Measurements from ENCODE around the gene ISCA1.

ISCA1 gene

GRCh38 chr9:86279839-86280238 lies 2.5 kb downstream of the ISCA1 start:
- H3K9me3 Mint-ChIP-seq: no peaks in the 10 kb centered on the region
- peaks cover 25 to 49% of the 10 kb centered on the region in 2 donors for H3K4me1 Mint-ChIP-seq (ENCODE audit: low read depth in 2 of 2)
- no peak overlapping the region for H3K27ac Mint-ChIP-seq
- DNase-seq (no peak), ATAC-seq (replicated peaks) (no peak)
- peak overlapping the region; percentile 0 to 67 for H3K4me3 Mint-ChIP-seq
- H3K36me3 Mint-ChIP-seq (ENCODE audit: insufficient read depth): peaks cover 46% of the 10 kb centered on the region
- H3K27me3 Mint-ChIP-seq: no peaks in the 10 kb centered on the region

DNA sequence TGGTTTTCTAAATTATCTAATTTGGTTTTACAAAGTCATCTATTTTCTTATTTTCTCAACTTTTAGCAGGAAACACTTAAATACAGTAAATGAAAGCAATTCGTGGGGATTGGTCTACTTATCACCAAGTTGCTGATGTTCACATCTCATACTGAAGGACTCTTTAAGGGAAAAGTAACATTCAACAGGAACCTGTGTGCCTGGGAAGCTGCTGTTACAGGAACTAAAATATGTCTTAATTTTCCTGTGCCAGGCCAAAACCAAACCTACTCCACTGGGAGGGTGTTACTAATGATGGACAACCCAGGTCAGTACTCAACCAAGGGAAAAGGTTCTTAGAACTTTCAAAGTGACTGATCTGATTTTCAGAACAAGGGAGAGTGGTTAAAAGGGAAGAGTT lies 5.3 kb downstream of the ISCA1 start:
- Mint-ChIP-seq H3K4me1 (ENCODE audit: low read depth in 2 of 2) (peaks cover 22 to 46% of the 10 kb centered on the region in 2 donors), H3K4me3 (no peak overlapping the region), H3K36me3 (ENCODE audit: insufficient read depth) (peaks cover 42% of the 10 kb centered on the region), H3K27ac (no peak overlapping the region), H3K27me3 (no peaks in the 10 kb centered on the region), H3K9me3 (no peaks in the 10 kb centered on the region)
- DNase-seq: no peak
- no peak for ATAC-seq (replicated peaks)

- H3K36me3 Mint-ChIP-seq (ENCODE audit: insufficient read depth): peaks cover 46% of the 10 kb centered on the region
- peaks cover 20 to 40% of the 10 kb centered on the region in 2 donors for H3K4me1 Mint-ChIP-seq (ENCODE audit: low read depth in 2 of 2)
These were observed 6.4 kb downstream of the ISCA1 start for GRCh38 chr9:86275962-86276361.

DNA sequence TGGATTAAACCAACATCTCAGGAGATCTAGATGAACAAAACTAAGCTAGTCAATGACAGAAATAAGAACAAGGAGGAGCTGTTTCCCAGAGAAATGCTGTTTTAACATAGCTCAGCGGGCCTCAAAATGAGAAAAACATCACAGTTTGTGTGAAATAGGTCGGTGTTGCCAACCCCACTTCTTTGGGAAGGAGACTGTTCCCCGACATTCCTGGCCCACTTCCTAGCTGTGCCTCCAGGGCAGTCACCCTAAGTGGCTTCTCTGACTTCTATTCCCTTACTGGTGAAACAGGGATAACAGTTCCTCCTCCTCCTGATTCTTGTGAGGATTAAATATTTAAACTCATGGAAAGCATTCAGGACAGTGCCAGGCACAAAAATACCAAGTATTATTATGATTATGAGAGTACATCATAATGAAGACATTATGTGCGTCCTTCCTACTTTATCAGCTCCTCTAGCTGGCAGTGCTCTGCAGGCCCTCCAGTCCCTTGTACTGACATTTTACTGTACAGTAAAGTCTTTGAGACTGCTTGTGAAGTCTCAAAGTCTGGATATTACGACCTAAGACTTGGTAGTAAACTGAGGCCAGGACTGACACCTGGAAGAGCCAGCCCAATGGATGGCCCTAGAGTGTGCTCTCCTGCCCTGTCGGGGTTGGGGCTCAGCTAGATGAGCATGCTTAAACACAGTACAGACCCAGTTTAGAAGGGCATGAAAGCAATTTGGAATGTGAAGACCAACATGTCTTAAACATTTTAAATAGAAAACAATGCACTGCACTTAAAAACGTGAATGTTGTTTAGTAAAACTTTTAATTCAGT lies 7.3 kb downstream of the ISCA1 start:
- Mint-ChIP-seq H3K27ac (peak overlapping the region; percentile 29 to 58), H3K27me3 (no peaks in the 10 kb centered on the region), H3K4me1 (ENCODE audit: low read depth in 2 of 2) (peaks cover 18 to 35% of the 10 kb centered on the region in 2 donors), H3K4me3 (no peak overlapping the region), H3K9me3 (no peaks in the 10 kb centered on the region), H3K36me3 (ENCODE audit: insufficient read depth) (peaks cover 37% of the 10 kb centered on the region)
- DNase-seq (no peak), ATAC-seq (replicated peaks) (no peak)

More at GRCh38 chr9:86275962-86276361, 6.4 kb downstream of the ISCA1 start:
- H3K27me3 Mint-ChIP-seq: no peaks in the 10 kb centered on the region
- no peak for ATAC-seq (replicated peaks)
- no peaks in the 10 kb centered on the region for H3K9me3 Mint-ChIP-seq
- no peak overlapping the region for H3K4me3 Mint-ChIP-seq
- H3K27ac Mint-ChIP-seq: no peak overlapping the region
- DNase-seq: no peak

DNA sequence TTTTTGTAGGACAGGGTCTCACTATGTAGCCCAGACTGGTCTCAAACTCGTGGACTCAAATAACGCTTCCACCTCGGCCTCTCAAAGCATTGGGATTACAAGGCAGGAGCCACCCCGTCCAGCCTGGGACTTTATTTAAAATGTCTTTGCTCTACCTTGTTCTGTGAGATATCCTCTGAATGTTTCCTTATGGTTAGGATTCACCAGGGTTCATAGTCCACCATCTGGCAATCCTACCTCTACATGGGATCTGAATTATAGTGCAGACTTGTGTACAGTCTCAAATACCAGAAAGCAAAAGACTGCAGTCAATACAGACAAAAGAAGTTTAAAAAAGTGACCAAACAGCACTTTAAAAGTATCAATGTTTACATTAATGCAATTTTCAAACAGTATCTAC lies 10.1 kb downstream of the ISCA1 start:
- H3K4me1 Mint-ChIP-seq (ENCODE audit: low read depth in 2 of 2): peaks cover 9 to 20% of the 10 kb centered on the region in 2 donors
- H3K4me3 Mint-ChIP-seq: no peak overlapping the region
- no peaks in the 10 kb centered on the region for H3K27me3 Mint-ChIP-seq
- no peaks in the 10 kb centered on the region for H3K9me3 Mint-ChIP-seq
- H3K27ac Mint-ChIP-seq: no peak overlapping the region
- H3K36me3 Mint-ChIP-seq (ENCODE audit: insufficient read depth): peaks cover 37% of the 10 kb centered on the region
- DNase-seq (no peak), ATAC-seq (replicated peaks) (no peak)

DNA sequence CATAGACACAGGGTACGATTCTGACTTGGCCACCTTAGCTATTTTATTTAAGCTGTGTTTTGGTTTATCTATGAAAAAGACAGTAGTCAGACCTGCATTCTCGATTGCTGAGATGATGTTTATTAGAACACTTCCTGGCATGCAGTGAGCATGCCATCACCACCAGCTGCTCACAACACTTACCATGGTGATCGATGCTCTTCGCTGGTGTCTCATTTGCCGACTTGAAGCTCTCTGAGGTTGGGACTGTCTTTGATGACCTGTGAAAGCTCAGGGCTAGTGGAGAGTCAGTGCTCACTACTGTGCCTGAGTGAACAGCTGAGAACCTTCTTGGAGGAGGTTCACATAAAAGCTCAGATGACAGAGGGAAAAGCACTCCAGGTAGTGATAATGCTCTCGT lies 18.5 kb downstream of the ISCA1 start:
- no peaks in the 10 kb centered on the region for H3K27me3 Mint-ChIP-seq
- H3K36me3 Mint-ChIP-seq (ENCODE audit: insufficient read depth): peaks cover 46% of the 10 kb centered on the region
- H3K9me3 Mint-ChIP-seq: no peaks in the 10 kb centered on the region
- H3K27ac Mint-ChIP-seq: no peak overlapping the region
- no peak overlapping the region for H3K4me3 Mint-ChIP-seq
- DNase-seq (no peak), ATAC-seq (replicated peaks) (no peak)
- peaks cover 0 to 4% of the 10 kb centered on the region in 2 donors for H3K4me1 Mint-ChIP-seq (ENCODE audit: low read depth in 2 of 2)

DNA sequence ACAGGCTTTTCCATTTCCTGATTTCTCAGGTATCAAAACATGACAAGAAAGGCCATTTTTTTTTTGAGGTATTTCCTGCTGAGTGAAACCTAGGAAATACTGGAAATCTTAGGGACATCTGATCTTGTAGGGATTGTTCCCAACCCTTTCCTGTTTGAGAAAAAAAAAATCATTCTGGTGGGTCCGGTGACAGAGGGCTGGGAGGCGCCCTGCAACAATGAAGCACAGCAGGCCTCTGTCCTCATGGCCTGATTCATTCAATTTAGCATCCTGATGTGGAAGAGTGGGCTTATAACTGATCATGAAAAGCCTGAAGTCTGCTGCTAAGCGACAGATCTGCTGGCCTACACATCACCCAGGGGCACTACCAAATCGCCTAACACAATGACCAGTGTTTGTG lies 19.8 kb downstream of the ISCA1 start:
- H3K27ac Mint-ChIP-seq: no peak overlapping the region
- no peaks in the 10 kb centered on the region for H3K9me3 Mint-ChIP-seq
- H3K4me1 Mint-ChIP-seq (ENCODE audit: low read depth in 2 of 2): no peaks in the 10 kb centered on the region
- ATAC-seq (replicated peaks) (no peak), DNase-seq (no peak)
- no peak overlapping the region for H3K4me3 Mint-ChIP-seq
- no peaks in the 10 kb centered on the region for H3K27me3 Mint-ChIP-seq
- peaks cover 43% of the 10 kb centered on the region for H3K36me3 Mint-ChIP-seq (ENCODE audit: insufficient read depth)

DNA sequence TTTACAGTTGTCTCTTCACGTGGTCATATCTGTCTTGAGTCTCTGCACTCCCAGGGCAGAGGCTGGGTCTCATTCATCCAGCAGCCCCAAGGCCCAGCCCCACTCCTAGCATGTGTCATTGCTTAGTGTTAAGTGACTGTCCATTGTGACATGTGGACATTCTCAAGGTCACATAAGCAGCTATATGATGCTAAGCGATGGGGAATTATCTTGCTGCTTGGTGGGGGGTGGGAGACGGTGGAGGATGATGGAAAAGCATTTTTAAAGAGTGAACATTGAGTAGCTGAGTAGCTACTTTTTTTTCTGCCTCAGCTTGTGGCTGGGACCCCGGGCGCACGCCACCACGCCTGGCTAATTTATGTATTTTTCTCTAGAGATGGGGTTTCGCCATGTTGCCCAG lies 22.8 kb downstream of the ISCA1 start, which contains the start of gene C9orf153:
C9orf153 (minus strand) TSS at position 101 of the 400 bp plus-strand sequence. CDS start 30,054 bp downstream, outside the sequence.
- no peak for ATAC-seq (replicated peaks)
- DNase-seq: no peak
- peaks cover 0 to 4% of the 10 kb centered on the region in 2 donors for H3K4me1 Mint-ChIP-seq (ENCODE audit: low read depth in 2 of 2)
- H3K27ac Mint-ChIP-seq: peak within 1 kb of the TSS in 1 of 2 donors; percentile 41
- H3K36me3 Mint-ChIP-seq (ENCODE audit: insufficient read depth): peaks cover 33% of the 10 kb centered on the region
- H3K4me3 Mint-ChIP-seq: no peak within 1 kb of the TSS
- H3K9me3 Mint-ChIP-seq: no peaks in the 10 kb centered on the region
- no peaks in the 10 kb centered on the region for H3K27me3 Mint-ChIP-seq

GRCh38 chr9:86257391-86257790 lies 24.9 kb downstream of the ISCA1 start:
- no peak overlapping the region for H3K4me3 Mint-ChIP-seq
- DNase-seq (no peak), ATAC-seq (replicated peaks) (no peak)
- peaks cover 0 to 4% of the 10 kb centered on the region in 2 donors for H3K4me1 Mint-ChIP-seq (ENCODE audit: low read depth in 2 of 2)
- H3K9me3 Mint-ChIP-seq: no peaks in the 10 kb centered on the region
- H3K27me3 Mint-ChIP-seq: no peaks in the 10 kb centered on the region
- peaks cover 16% of the 10 kb centered on the region for H3K36me3 Mint-ChIP-seq (ENCODE audit: insufficient read depth)
- no peak overlapping the region for H3K27ac Mint-ChIP-seq

GRCh38 chr9:86256653-86257052 lies 25.7 kb downstream of the ISCA1 start:
- no peak for DNase-seq
- H3K27me3 Mint-ChIP-seq: peaks cover 0 to 5% of the 10 kb centered on the region in 2 donors
- no peak overlapping the region for H3K27ac Mint-ChIP-seq
- no peak overlapping the region for H3K4me3 Mint-ChIP-seq
- peaks cover 0 to 2% of the 10 kb centered on the region in 2 donors for H3K9me3 Mint-ChIP-seq
- peaks cover 13% of the 10 kb centered on the region for H3K36me3 Mint-ChIP-seq (ENCODE audit: insufficient read depth)
- peaks cover 0 to 4% of the 10 kb centered on the region in 2 donors for H3K4me1 Mint-ChIP-seq (ENCODE audit: low read depth in 2 of 2)
- ATAC-seq (replicated peaks): no peak

DNA sequence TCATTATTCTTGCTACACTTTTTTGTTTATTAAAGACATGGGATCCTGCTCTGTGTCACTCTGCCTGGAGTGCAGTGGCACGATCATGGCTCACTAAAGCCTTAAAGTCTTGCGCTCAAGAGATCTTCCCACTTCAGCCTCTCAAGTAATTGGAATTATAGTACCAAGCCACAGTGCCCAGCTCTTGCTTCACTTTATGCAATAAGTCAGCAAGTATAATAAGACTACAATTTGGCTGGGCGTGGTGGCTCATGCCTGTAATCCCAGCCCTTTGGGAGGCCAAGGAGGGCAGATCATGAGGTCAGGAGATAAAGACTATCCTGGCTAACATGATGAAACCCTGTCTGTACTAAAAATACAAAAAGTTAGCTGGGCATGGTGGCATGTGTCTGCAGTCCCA lies 28.8 kb downstream of the ISCA1 start:
- Mint-ChIP-seq H3K27ac (no peak overlapping the region), H3K4me1 (ENCODE audit: low read depth in 2 of 2) (peaks cover 0 to 4% of the 10 kb centered on the region in 2 donors), H3K27me3 (peaks cover 12 to 19% of the 10 kb centered on the region in 2 donors), H3K9me3 (peaks cover 0 to 2% of the 10 kb centered on the region in 2 donors), H3K36me3 (ENCODE audit: insufficient read depth) (no peaks in the 10 kb centered on the region), H3K4me3 (no peak overlapping the region)
- ATAC-seq (replicated peaks): no peak
- DNase-seq: no peak

- no peak for ATAC-seq (replicated peaks)
- peaks cover 0 to 2% of the 10 kb centered on the region in 2 donors for H3K9me3 Mint-ChIP-seq
- no peak overlapping the region for H3K4me3 Mint-ChIP-seq
These were observed 29.5 kb downstream of the ISCA1 start for GRCh38 chr9:86252870-86253269.

DNA sequence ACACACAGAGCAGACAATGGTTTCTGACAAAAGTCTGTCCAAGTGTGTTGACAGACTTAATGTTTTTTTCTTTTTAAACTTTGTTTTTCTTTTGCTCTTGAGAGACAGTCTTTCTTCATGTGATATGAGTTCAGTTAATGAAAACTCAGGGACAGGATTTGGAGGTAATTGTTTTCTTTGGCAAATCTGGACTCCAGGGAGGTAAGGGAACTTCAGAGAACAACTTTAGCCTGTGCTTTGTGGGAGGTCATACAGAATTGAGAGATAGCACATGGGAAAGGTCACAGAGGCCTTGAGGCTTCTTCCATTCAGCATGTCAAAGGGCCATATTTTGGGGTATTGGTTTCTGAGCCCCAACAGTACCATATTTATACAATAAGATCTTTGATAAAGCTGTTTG lies 32.2 kb downstream of the ISCA1 start:
- ATAC-seq (replicated peaks): no peak
- no peak for DNase-seq
- H3K4me3 Mint-ChIP-seq: no peak overlapping the region
- H3K9me3 Mint-ChIP-seq: peaks cover 0 to 2% of the 10 kb centered on the region in 2 donors
- H3K27ac Mint-ChIP-seq: no peak overlapping the region
- H3K36me3 Mint-ChIP-seq (ENCODE audit: insufficient read depth): no peaks in the 10 kb centered on the region
- H3K4me1 Mint-ChIP-seq (ENCODE audit: low read depth in 2 of 2): no peaks in the 10 kb centered on the region
- peaks cover 21 to 37% of the 10 kb centered on the region in 2 donors for H3K27me3 Mint-ChIP-seq

More at GRCh38 chr9:86252870-86253269, 29.5 kb downstream of the ISCA1 start:
- Mint-ChIP-seq H3K27me3 (peaks cover 12 to 22% of the 10 kb centered on the region in 2 donors), H3K27ac (no peak overlapping the region), H3K36me3 (ENCODE audit: insufficient read depth) (no peaks in the 10 kb centered on the region), H3K4me1 (ENCODE audit: low read depth in 2 of 2) (peaks cover 0 to 4% of the 10 kb centered on the region in 2 donors)
- no peak for DNase-seq

DNA sequence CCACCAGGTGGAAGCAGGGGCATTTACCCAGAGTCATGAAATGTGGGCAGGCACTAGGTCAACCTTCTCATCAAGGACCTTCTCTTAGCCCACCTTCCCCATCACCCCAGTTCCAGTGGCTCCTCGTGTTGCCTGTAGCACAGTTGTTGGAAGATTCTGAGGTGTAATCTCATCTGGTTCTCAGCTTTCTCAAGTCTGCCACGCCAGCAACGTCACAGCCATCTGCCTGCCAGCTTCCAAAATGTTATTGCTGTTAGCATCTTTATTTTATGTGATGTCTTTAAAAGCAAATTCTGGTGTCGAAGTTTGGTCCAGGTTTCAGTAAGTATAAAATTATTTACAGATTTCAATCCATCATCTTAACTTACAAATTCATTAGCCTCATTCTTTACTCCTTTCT lies 33.6 kb downstream of the ISCA1 start:
- Mint-ChIP-seq H3K4me1 (ENCODE audit: low read depth in 2 of 2) (no peaks in the 10 kb centered on the region), H3K4me3 (no peak overlapping the region), H3K9me3 (peaks cover 0 to 2% of the 10 kb centered on the region in 2 donors), H3K27ac (no peak overlapping the region), H3K27me3 (peaks cover 21 to 40% of the 10 kb centered on the region in 2 donors), H3K36me3 (ENCODE audit: insufficient read depth) (no peaks in the 10 kb centered on the region)
- ATAC-seq (replicated peaks): no peak
- no peak for DNase-seq
